Gastroesophageal sphincter (tissue), 3 donors: ENCODE data around the gene CDH13.

Source experiments
- EP300 ChIP-seq: sonication (generic); formaldehyde crosslinking; IDR thresholded peaks from one replicate; pipeline ENCODE4 v1.6.1; 2017; ENCODE audit warnings: antibody characterized with exemption, mild to moderate bottlenecking
- POLR2A ChIP-seq, 2 donors: fragments of 450-650 bp; IDR thresholded peaks; one replicate each; pipeline ENCODE4 v1.6.1; 2017; ENCODE audit warnings: antibody characterized with exemption in 2 of 2, mild to moderate bottlenecking in 2 of 2, moderate library complexity in 1 of 2
- POLR2AphosphoS5 ChIP-seq: sonication (generic); formaldehyde crosslinking; IDR thresholded peaks from one replicate; pipeline ENCODE4 v1.6.1; 2017; ENCODE audit warnings: antibody characterized with exemption
- TF ChIP-seq, protein P1 (sequence below), 4 experiments: fragments of 200-600 bp in 2 of 4; fragments of 450-650 bp in 2 of 4; sonication (generic) in 1 of 4; IDR thresholded peaks; one replicate each; pipeline ENCODE4 v1.5.1; 2017 to 2019; ENCODE audit warnings: antibody characterized with exemption in 4 of 4, mild to moderate bottlenecking in 2 of 4, moderate library complexity in 2 of 4

DNA sequence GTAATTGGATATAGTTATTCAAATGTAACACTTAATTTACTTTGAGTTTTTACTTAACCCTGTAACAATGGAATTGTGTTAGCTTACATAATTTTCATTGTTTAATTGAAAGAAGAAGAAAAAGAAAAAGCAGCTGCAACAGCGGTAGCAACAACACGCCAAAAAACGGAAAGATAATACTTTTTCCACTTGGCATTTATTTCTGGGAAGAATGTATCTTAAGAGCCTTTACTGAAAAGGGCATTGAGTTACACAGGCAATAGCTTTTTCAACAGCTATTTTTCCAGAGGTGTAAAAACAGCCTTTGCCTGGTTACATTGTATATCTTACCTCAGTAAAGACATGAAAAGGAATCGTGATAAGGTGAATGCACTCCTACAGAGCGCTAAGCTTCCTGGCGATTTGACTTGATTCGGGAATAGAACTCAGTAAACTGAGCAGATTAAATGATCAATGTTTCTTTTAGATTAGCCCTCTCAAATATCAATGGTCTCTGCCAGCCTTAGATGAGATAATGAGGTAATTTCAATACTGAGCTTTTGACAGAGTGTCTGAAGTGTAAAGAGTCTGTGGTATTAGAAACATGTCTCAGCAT lies 311.3 kb downstream of the CDH13 start:
- TF ChIP-seq EP300 (no peak), POLR2AphosphoS5 (no peak), POLR2A (IDR thresholded peaks at IDR 0.05) (no peak)
- TF ChIP-seq, protein P1, sequence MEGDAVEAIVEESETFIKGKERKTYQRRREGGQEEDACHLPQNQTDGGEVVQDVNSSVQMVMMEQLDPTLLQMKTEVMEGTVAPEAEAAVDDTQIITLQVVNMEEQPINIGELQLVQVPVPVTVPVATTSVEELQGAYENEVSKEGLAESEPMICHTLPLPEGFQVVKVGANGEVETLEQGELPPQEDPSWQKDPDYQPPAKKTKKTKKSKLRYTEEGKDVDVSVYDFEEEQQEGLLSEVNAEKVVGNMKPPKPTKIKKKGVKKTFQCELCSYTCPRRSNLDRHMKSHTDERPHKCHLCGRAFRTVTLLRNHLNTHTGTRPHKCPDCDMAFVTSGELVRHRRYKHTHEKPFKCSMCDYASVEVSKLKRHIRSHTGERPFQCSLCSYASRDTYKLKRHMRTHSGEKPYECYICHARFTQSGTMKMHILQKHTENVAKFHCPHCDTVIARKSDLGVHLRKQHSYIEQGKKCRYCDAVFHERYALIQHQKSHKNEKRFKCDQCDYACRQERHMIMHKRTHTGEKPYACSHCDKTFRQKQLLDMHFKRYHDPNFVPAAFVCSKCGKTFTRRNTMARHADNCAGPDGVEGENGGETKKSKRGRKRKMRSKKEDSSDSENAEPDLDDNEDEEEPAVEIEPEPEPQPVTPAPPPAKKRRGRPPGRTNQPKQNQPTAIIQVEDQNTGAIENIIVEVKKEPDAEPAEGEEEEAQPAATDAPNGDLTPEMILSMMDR (IDR thresholded peaks at IDR 0.05): no peak
